Trophoblast cell (in vitro differentiated cells and primary cell): ENCODE results near the gene ZDHHC14.

ENCODE experiments used
- DNase-seq, 2 donors: peaks; one replicate each; pipeline ENCODE4 v3.0.0-alpha.2; 2016
- H2AFZ ChIP-seq: 2 replicates; pipeline ENCODE4 v1.6.1; 2013; ENCODE audit warnings: low read length, moderate library complexity, mild to moderate bottlenecking; ENCODE audit not compliant: insufficient read depth, poor library complexity
- H2AK5ac ChIP-seq: 2 replicates; pipeline ENCODE4 v1.6.1; 2013; ENCODE audit warnings: mild to moderate bottlenecking, low read length
- H2BK120ac ChIP-seq: 2 replicates; pipeline ENCODE4 v1.6.1; 2013; ENCODE audit warnings: low read length, mild to moderate bottlenecking, moderate library complexity; ENCODE audit not compliant: insufficient read depth, poor library complexity
- H2BK12ac ChIP-seq: 2 replicates; pipeline ENCODE4 v1.6.1; 2013; ENCODE audit warnings: mild to moderate bottlenecking, low read length, moderate library complexity
- H2BK5ac ChIP-seq: 2 replicates; pipeline ENCODE4 v1.6.1; 2013; ENCODE audit warnings: low read length, low read depth, moderate library complexity, mild to moderate bottlenecking; ENCODE audit not compliant: poor library complexity
- H3K14ac ChIP-seq: 2 replicates; pipeline ENCODE4 v1.6.1; 2013; ENCODE audit warnings: mild to moderate bottlenecking, low read length
- H3K18ac ChIP-seq: 2 replicates; pipeline ENCODE4 v1.6.1; 2013; ENCODE audit warnings: mild to moderate bottlenecking, low read length
- H3K23ac ChIP-seq: 2 replicates; pipeline ENCODE4 v1.6.1; 2013; ENCODE audit warnings: low read length
- H3K27ac ChIP-seq: 2 replicates; pipeline ENCODE4 v1.5.1; 2013; ENCODE audit warnings: low read depth, mild to moderate bottlenecking, inconsistent platforms, low read length, moderate library complexity
- H3K27me3 ChIP-seq: 2 replicates; pipeline ENCODE4 v1.6.1; 2013; ENCODE audit warnings: inconsistent platforms, mild to moderate bottlenecking, low read length, moderate library complexity; ENCODE audit not compliant: insufficient read depth
- H3K36me3 ChIP-seq, 2 experiments: 1 replicate in 1 of 2; 2 replicates in 1 of 2; pipeline ENCODE4 v1.6.1; 2013; ENCODE audit warnings: low read length in 2 of 2, mild to moderate bottlenecking in 2 of 2, moderate library complexity in 1 of 2; ENCODE audit not compliant: insufficient read depth in 2 of 2, control insufficient read depth in 1 of 2
- H3K4ac ChIP-seq: 2 replicates; pipeline ENCODE4 v1.6.1; 2013; ENCODE audit warnings: low read depth, mild to moderate bottlenecking, low read length, moderate library complexity
- H3K4me1 ChIP-seq, 2 experiments: 1 replicate in 1 of 2; 2 replicates in 1 of 2; pipeline ENCODE4 v1.6.1; 2013; ENCODE audit warnings: low read length in 2 of 2, mild to moderate bottlenecking in 2 of 2, moderate library complexity in 1 of 2; ENCODE audit not compliant: insufficient read depth in 2 of 2, control insufficient read depth in 1 of 2
- H3K4me2 ChIP-seq: 2 replicates; pipeline ENCODE4 v1.6.1; 2013; ENCODE audit warnings: inconsistent platforms, mild to moderate bottlenecking, low read length, moderate library complexity
- H3K4me3 ChIP-seq: 2 replicates; pipeline ENCODE4 v1.5.1; 2013; ENCODE audit warnings: mild to moderate bottlenecking, low read depth, low read length, inconsistent platforms
- H3K79me1 ChIP-seq: one replicate; pipeline ENCODE4 v1.6.1; 2013; ENCODE audit warnings: low read length
- H3K79me2 ChIP-seq: 2 replicates; pipeline ENCODE4 v1.6.1; 2013; ENCODE audit warnings: low read length, mild to moderate bottlenecking; ENCODE audit not compliant: control insufficient read depth, insufficient read depth, poor library complexity
- H3K9ac ChIP-seq: 2 replicates; pipeline ENCODE4 v1.6.1; 2013; ENCODE audit warnings: mild to moderate bottlenecking, low read length
- H3K9me3 ChIP-seq: 2 replicates; pipeline ENCODE4 v1.6.1; 2013; ENCODE audit warnings: low read depth, mild to moderate bottlenecking, control low read depth, inconsistent platforms, low read length; ENCODE audit not compliant: insufficient read depth
- H4K12ac ChIP-seq: 2 replicates; pipeline ENCODE4 v1.6.1; 2013; ENCODE audit warnings: low read depth, mild to moderate bottlenecking, low read length, moderate library complexity
- H4K8ac ChIP-seq: 2 replicates; pipeline ENCODE4 v1.6.1; 2013; ENCODE audit warnings: low read depth, mild to moderate bottlenecking, low read length, moderate library complexity
- H4K91ac ChIP-seq: one replicate; pipeline ENCODE4 v1.6.1; 2013; ENCODE audit warnings: low read depth, mild to moderate bottlenecking, low read length, moderate library complexity
- WGBS: extraction: QIAGEN DNeasy Blood & Tissue Kit; methylation state at CpG from one replicate; pipeline ENCODE4 v1.1.7; 2013; ENCODE audit warnings: missing lambda C conversion rate; ENCODE audit not compliant: insufficient read length, insufficient coverage; ENCODE audit errors: extremely low coverage; 5-methylcytosine and 5-hydroxymethylcytosine counted together

The ZDHHC14 gene

DNA sequence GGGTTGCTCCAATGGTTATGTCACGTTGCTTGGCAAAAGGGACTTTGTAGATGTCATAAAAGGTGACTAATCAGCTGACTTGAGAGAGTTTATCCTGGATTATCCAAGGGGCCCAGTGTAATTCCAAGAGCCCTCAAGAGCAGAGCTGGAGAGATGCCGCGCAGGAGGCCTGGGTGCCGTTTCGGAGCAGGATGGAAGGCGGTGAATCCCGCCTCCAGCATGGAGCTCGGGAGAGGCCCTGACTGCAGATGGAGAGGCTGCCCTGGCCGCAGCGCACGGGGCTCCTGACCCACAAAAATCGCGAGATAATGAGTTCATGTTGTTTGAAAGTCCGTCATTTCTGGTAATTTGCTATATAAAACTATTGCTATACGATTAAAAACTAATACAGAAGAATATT is 219.8 kb downstream of the ZDHHC14 start:
- Histone ChIP-seq H3K9ac (no peak overlapping the region), H2AK5ac (no peak overlapping the region), H3K27me3 (no peaks in the 10 kb centered on the region), H2AFZ (no peak overlapping the region), H4K12ac (no peak overlapping the region), H3K14ac (no peak overlapping the region), H3K4me2 (no peak overlapping the region), H3K36me3 (no peaks in the 10 kb centered on the region), H2BK5ac (no peak overlapping the region), H3K18ac (no peak overlapping the region), H3K27ac (no peak overlapping the region), H4K8ac (no peak overlapping the region), H2BK120ac (no peak overlapping the region), H2BK12ac (no peak overlapping the region), H4K91ac (no peak overlapping the region), H3K9me3 (no peaks in the 10 kb centered on the region), H3K23ac (no peak overlapping the region), H3K4me1 (peaks cover 2% of the 10 kb centered on the region in 2 experiments), H3K4ac (no peak overlapping the region), H3K79me1 (no peaks in the 10 kb centered on the region), H3K4me3 (no peak overlapping the region), H3K79me2 (no peaks in the 10 kb centered on the region)
- DNase-seq, result no peak
- no CpG with 5 or more reads among the region's 15 CpGs for WGBS

DNA sequence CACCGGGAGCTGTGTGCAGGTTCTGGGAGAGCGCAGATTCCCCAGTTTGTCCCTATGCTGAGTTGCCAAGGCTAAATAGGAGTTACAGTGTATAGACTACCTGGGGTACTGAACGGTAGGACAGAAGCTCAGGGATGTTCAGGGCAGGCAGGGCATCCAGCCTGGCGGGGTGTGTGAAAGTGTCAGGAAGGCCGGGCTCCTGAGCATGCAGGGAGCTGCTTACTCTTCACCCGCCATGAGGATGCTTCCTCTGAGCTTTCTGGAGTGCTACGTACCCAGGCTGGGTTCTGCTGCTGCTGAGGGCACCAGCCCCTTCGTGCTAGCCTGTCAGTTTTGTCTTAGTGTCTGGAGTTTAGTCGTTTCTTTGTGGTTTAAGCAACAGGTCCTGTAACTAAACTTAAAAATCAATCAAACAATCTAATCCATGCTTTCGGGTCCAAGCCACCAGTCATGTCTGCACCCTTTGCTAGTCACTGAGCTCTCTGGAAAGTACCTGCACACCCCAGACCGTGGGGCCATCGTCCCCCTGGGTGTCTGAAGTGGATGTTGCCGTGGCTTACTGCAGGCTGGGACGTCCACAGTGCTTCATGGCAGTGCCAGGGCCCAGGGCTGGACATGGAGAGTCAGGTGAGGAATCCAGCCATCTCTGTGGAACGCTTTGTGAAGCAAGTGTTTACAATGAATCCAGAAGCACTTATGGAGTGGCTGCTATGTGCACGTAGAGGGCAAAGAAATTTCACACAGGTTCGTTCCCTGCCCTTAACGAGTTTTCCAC is 221.7 kb downstream of the ZDHHC14 start:
- H3K9ac ChIP-seq, result no peak overlapping the region
- DNase-seq, result no peak
- no peaks in the 10 kb centered on the region for H3K4me1 ChIP-seq
- no peak overlapping the region for H3K27ac ChIP-seq
- no peak overlapping the region for H4K91ac ChIP-seq
- H2AFZ ChIP-seq, result no peak overlapping the region
- H4K12ac ChIP-seq, result no peak overlapping the region
- H2AK5ac ChIP-seq, result no peak overlapping the region
- H3K14ac ChIP-seq, result no peak overlapping the region
- H4K8ac ChIP-seq, result no peak overlapping the region
- no peak overlapping the region for H3K4me2 ChIP-seq
- H3K27me3 ChIP-seq, result no peaks in the 10 kb centered on the region
- H3K4ac ChIP-seq, result no peak overlapping the region
- H3K79me2 ChIP-seq, result no peaks in the 10 kb centered on the region
- no CpG with 5 or more reads among the region's 18 CpGs for WGBS
- no peaks in the 10 kb centered on the region for H3K36me3 ChIP-seq
- H2BK120ac ChIP-seq, result no peak overlapping the region
- H3K18ac ChIP-seq, result no peak overlapping the region
- H3K23ac ChIP-seq, result no peak overlapping the region
- no peaks in the 10 kb centered on the region for H3K79me1 ChIP-seq
- no peaks in the 10 kb centered on the region for H3K9me3 ChIP-seq
- H3K4me3 ChIP-seq, result peak overlapping the region; percentile 27
- H2BK5ac ChIP-seq, result no peak overlapping the region
- no peak overlapping the region for H2BK12ac ChIP-seq

DNA sequence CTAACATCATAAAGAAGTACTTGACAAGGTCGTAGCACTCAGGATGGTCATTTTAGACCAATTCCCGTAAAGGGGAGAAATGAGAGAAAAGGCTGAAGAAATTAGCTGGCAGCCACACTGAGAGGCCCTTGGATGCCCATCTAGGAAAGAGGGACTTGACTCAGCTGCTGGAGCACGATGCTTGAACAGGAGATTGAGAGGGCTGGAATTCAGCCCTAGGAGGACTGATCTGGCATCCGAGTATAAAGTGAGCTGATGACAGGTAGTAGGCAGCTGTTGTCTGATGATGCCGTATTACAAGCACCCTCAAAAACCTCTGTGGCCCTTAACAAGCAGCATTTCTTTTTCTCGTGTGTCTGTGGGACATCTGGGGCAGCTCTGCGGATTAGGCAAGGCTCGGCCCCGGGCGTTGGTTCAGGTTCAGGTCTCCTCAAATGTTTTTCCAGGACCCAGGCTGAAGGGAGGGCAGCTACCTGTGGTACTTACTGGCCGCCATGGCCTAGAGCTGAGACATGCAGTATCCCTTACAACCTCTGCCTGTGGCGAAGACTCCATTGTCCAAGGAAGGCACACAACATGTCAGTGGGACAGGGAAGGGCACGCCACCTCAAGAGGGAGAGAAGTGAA is 222.4 kb downstream of the ZDHHC14 start:
- no peaks in the 10 kb centered on the region for H3K79me1 ChIP-seq
- H4K12ac ChIP-seq, result peak overlapping the region; percentile 12
- no peak overlapping the region for H2AK5ac ChIP-seq
- H2AFZ ChIP-seq, result no peak overlapping the region
- H2BK5ac ChIP-seq, result no peak overlapping the region
- WGBS, result no CpG with 5 or more reads among the region's 13 CpGs
- H3K27ac ChIP-seq, result no peak overlapping the region
- H3K4ac ChIP-seq, result no peak overlapping the region
- no peaks in the 10 kb centered on the region for H3K79me2 ChIP-seq
- H3K9me3 ChIP-seq, result peaks cover 3% of the 10 kb centered on the region
- no peak overlapping the region for H3K9ac ChIP-seq
- no peak overlapping the region for H2BK120ac ChIP-seq
- no peak overlapping the region for H2BK12ac ChIP-seq
- H3K4me1 ChIP-seq, result no peaks in the 10 kb centered on the region
- no peak overlapping the region for H4K8ac ChIP-seq
- H3K36me3 ChIP-seq, result no peaks in the 10 kb centered on the region
- H3K18ac ChIP-seq, result no peak overlapping the region
- no peak for DNase-seq
- no peak overlapping the region for H3K23ac ChIP-seq
- H3K14ac ChIP-seq, result no peak overlapping the region
- H4K91ac ChIP-seq, result no peak overlapping the region
- no peak overlapping the region for H3K4me2 ChIP-seq
- H3K4me3 ChIP-seq, result no peak overlapping the region
- no peaks in the 10 kb centered on the region for H3K27me3 ChIP-seq

DNA sequence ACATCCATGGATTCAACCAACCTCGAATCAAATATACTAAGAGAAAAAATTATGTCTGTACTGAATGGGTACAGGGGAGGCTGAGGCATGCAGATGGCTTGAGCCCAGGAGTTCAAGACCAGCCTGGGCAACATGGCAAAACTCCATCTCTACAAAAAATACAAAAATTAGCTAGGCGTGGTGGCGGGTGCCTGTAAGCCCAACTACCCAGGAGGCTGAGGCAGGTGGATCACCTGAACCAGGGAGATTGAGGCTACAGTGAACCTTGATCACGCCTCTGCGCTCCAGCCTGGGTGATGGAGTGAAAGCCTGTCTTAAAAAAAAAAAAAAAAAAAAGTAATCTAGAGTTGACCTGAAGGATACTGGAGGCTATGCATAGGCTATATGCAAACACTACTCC is 223.0 kb downstream of the ZDHHC14 start:
- no peak overlapping the region for H3K27ac ChIP-seq
- H3K9me3 ChIP-seq, result peaks cover 3% of the 10 kb centered on the region
- H3K14ac ChIP-seq, result no peak overlapping the region
- no peaks in the 10 kb centered on the region for H3K79me1 ChIP-seq
- H4K8ac ChIP-seq, result no peak overlapping the region
- no peak overlapping the region for H2BK5ac ChIP-seq
- no peak overlapping the region for H3K9ac ChIP-seq
- no CpG with 5 or more reads among the region's 5 CpGs for WGBS
- H2AK5ac ChIP-seq, result no peak overlapping the region
- no peak overlapping the region for H4K12ac ChIP-seq
- H3K4ac ChIP-seq, result no peak overlapping the region
- no peak overlapping the region for H2BK12ac ChIP-seq
- H3K79me2 ChIP-seq, result no peaks in the 10 kb centered on the region
- H3K18ac ChIP-seq, result no peak overlapping the region
- no peak overlapping the region for H3K23ac ChIP-seq
- H2BK120ac ChIP-seq, result no peak overlapping the region
- no peak overlapping the region for H3K4me2 ChIP-seq
- H3K4me3 ChIP-seq, result no peak overlapping the region
- H4K91ac ChIP-seq, result no peak overlapping the region
- no peaks in the 10 kb centered on the region for H3K4me1 ChIP-seq
- DNase-seq, result no peak
- no peaks in the 10 kb centered on the region for H3K27me3 ChIP-seq
- H2AFZ ChIP-seq, result no peak overlapping the region
- no peaks in the 10 kb centered on the region for H3K36me3 ChIP-seq
